Germinal center (tissue), 1 donor: ENCODE results near the gene NUDT3.
A peak's percentile ranks its signal among the peaks of the same experiment; 100 is the strongest.

Experiments used
- DNase-seq: peaks from one replicate; pipeline ENCODE4 v3.0.0; 2012; ENCODE audit warnings: mixed read lengths, low spot score

NUDT3 gene

GRCh38 chr6:34238585-34239499 lies 153.6 kb downstream of the NUDT3 start:
- peak; percentile 10 for DNase-seq

GRCh38 chr6:34237722-34238584 lies 154.5 kb downstream of the NUDT3 start:
- DNase-seq, result peak; percentile 70

GRCh38 chr6:34237316-34237721 lies 155.2 kb downstream of the NUDT3 start:
- DNase-seq, result peak; percentile 63

- peak; percentile 95 for DNase-seq
These were observed 155.8 kb downstream of the NUDT3 start, which contains the start of gene HMGA1 for GRCh38 chr6:34236443-34237315. HMGA1 (plus strand) TSS chr6:34236873; CDS start chr6:34240781, 3,908 bp downstream.

- DNase-seq, result peak; percentile 49
These were observed 156.4 kb downstream of the NUDT3 start for GRCh38 chr6:34236131-34236442.

- DNase-seq, result peak; percentile 75
These were observed 156.9 kb downstream of the NUDT3 start for GRCh38 chr6:34235307-34236130.

GRCh38 chr6:34234667-34235306 lies 157.7 kb downstream of the NUDT3 start:
- peak; percentile 1 for DNase-seq

GRCh38 chr6:34233867-34234266 lies 158.6 kb downstream of the NUDT3 start:
- no peak for DNase-seq

GRCh38 chr6:34232901-34233300 lies 159.6 kb downstream of the NUDT3 start:
- no peak for DNase-seq

- no peak for DNase-seq
These were observed 160.7 kb downstream of the NUDT3 start for GRCh38 chr6:34231566-34232336.

- no peak for DNase-seq
These were observed 161.7 kb downstream of the NUDT3 start for GRCh38 chr6:34230653-34231371.

- no peak for DNase-seq
These were observed 162.6 kb downstream of the NUDT3 start for GRCh38 chr6:34229877-34230276.
